ENCODE results near the gene TBCD.
"Not testable (repeated sequence)": the region's sequence is repeated elsewhere in the genome, so short reads cannot be mapped to it uniquely, and the experiment has no call there.

The TBCD gene

GRCh38 chr17:82980632-82981031 is 228.8 kb downstream of the TBCD start:
- no peaks in the 10 kb centered on the region for H3K27me3 ChIP-seq (ENCODE audit: control insufficient read depth in 1 of 2, insufficient read depth in 2 of 2, low read length in 2 of 2)
- H3K9me3 ChIP-seq (ENCODE audit: low read length), result no peaks in the 10 kb centered on the region
- H3K4me1 ChIP-seq (ENCODE audit: insufficient read depth, low read length), result no peaks in the 10 kb centered on the region
- H3K9ac ChIP-seq (ENCODE audit: low read length), result no peak overlapping the region
- H3K27ac ChIP-seq (ENCODE audit: low read depth, low read length), result no peak overlapping the region
- no peak overlapping the region for H3K4me3 ChIP-seq (ENCODE audit: low read depth in 1 of 2, low read length in 2 of 2)
- H3K36me3 ChIP-seq (ENCODE audit: insufficient read depth, low read length), result no peaks in the 10 kb centered on the region

- no peaks in the 10 kb centered on the region for H3K36me3 ChIP-seq (ENCODE audit: insufficient read depth, low read length)
- H3K9ac ChIP-seq (ENCODE audit: low read length), result no peak overlapping the region
- H3K9me3 ChIP-seq (ENCODE audit: low read length), result no peaks in the 10 kb centered on the region
- no peaks in the 10 kb centered on the region for H3K4me1 ChIP-seq (ENCODE audit: insufficient read depth, low read length)
- H3K4me3 ChIP-seq (ENCODE audit: low read depth in 1 of 2, low read length in 2 of 2), result no peak overlapping the region
- H3K27me3 ChIP-seq (ENCODE audit: control insufficient read depth in 1 of 2, insufficient read depth in 2 of 2, low read length in 2 of 2), result no peaks in the 10 kb centered on the region
- H3K27ac ChIP-seq (ENCODE audit: low read depth, low read length), result no peak overlapping the region
These were observed 229.4 kb downstream of the TBCD start for GRCh38 chr17:82981141-82981730.

DNA sequence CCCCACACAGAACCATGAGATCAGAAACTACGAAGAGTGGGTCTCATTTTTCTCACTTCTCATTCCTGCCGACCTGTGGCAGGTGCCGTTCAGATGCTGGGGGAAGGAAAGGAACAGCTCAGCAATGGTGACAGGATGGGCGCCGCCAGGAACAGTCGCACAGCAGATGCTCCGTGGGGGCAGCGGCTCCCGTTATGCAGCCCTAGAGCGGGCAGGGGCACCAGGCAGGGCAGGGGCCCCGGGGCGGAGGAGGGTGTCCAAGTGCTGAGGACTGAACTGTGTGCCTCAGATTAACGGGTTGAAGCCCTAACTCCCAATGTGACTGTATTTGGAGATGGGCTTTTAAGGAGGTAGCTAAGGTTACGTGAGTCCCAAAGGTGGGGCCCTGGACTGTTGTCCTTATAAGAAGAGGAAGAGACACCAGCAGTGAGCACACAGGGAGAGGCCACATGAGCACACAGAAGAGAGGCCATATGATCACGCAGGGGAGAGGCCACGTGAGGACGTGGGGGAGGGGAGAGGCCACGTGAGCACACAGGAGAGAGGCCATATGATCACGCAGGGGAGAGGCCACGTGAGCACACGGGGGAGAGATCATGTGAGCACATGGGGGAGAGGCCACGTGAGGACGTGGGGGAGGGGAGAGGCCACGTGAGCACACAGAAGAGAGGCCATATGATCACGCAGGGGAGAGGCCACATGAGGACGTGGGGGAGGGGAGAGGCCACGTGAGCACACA is 231.8 kb downstream of the TBCD start:
- H3K27ac ChIP-seq (ENCODE audit: low read depth, low read length), result no peak overlapping the region
- no peaks in the 10 kb centered on the region for H3K4me1 ChIP-seq (ENCODE audit: insufficient read depth, low read length)
- H3K9me3 ChIP-seq (ENCODE audit: low read length), result no peaks in the 10 kb centered on the region
- H3K9ac ChIP-seq (ENCODE audit: low read length), result no peak overlapping the region
- no peaks in the 10 kb centered on the region for H3K27me3 ChIP-seq (ENCODE audit: control insufficient read depth in 1 of 2, insufficient read depth in 2 of 2, low read length in 2 of 2)
- H3K4me3 ChIP-seq (ENCODE audit: low read depth in 1 of 2, low read length in 2 of 2), result no peak overlapping the region
- H3K36me3 ChIP-seq (ENCODE audit: insufficient read depth, low read length), result no peaks in the 10 kb centered on the region

DNA sequence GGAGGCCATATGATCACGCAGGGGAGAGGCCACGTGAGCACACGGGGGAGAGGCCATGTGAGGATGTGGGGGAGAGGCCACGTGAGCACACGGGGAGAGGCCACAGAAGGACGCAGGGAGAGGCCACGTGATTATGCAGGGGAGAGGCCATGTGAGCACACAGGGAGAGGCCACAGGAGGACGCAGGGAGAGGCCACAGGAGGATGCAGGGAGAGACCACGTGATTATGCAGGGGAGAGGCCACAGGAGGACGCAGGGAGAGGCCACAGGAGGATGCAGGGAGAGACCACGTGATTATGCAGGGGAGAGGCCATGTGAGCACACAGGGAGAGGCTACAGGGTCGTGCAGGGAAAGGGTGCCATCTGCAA is 232.4 kb downstream of the TBCD start:
- H3K27ac ChIP-seq (ENCODE audit: low read depth, low read length), result not testable (repeated sequence)

DNA sequence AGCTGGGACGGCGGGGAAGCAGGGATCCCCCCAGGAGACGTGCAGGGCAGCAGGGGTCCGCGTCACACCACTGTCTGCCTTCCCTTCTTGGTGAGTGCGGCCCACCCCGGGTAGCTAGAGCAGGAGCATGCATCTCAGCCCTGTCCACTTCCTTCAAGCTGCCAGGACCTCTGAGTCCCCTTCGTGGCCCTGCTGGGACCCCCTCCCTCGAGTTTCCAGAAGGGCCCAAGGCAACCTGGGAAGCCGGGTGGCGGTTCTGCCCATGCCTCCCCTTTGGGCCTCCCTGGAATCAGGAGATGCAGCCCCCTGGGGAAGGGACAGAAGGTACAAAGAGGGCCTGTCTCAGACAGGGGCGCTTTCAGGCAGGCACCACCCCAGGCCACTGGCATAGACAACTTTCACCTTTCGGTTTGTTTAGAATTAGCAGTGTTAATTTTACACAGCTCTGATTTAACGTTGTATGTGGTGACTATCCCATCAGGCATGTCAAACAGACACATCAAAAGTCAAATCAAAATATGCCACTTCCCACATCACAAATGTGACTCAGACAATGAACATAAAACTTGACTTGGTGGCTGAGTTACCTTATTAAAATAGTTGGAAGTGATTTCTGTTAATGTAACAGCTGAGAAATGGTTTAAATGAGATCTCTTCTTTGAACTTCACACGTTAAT is 233.0 kb downstream of the TBCD start:
- no peak overlapping the region for H3K4me3 ChIP-seq (ENCODE audit: low read depth in 1 of 2, low read length in 2 of 2)
- H3K27ac ChIP-seq (ENCODE audit: low read depth, low read length), result no peak overlapping the region
- no peaks in the 10 kb centered on the region for H3K27me3 ChIP-seq (ENCODE audit: control insufficient read depth in 1 of 2, insufficient read depth in 2 of 2, low read length in 2 of 2)
- H3K9me3 ChIP-seq (ENCODE audit: low read length), result no peaks in the 10 kb centered on the region
- no peaks in the 10 kb centered on the region for H3K36me3 ChIP-seq (ENCODE audit: insufficient read depth, low read length)
- no peaks in the 10 kb centered on the region for H3K4me1 ChIP-seq (ENCODE audit: insufficient read depth, low read length)
- no peak overlapping the region for H3K9ac ChIP-seq (ENCODE audit: low read length)

More for the DNA sequence above, 232.4 kb downstream of the TBCD start:
- not testable (repeated sequence) for H3K4me3 ChIP-seq (ENCODE audit: low read depth in 1 of 2, low read length in 2 of 2); H3K9ac ChIP-seq (ENCODE audit: low read length); H3K36me3 ChIP-seq (ENCODE audit: insufficient read depth, low read length); H3K9me3 ChIP-seq (ENCODE audit: low read length); H3K27me3 ChIP-seq (ENCODE audit: control insufficient read depth in 1 of 2, insufficient read depth in 2 of 2, low read length in 2 of 2); H3K4me1 ChIP-seq (ENCODE audit: insufficient read depth, low read length)

GRCh38 chr17:82985428-82985805 is 233.6 kb downstream of the TBCD start:
- H3K4me1 ChIP-seq (ENCODE audit: insufficient read depth, low read length), result no peaks in the 10 kb centered on the region
- no peak overlapping the region for H3K9ac ChIP-seq (ENCODE audit: low read length)
- H3K36me3 ChIP-seq (ENCODE audit: insufficient read depth, low read length), result no peaks in the 10 kb centered on the region
- H3K27ac ChIP-seq (ENCODE audit: low read depth, low read length), result no peak overlapping the region
- no peak overlapping the region for H3K4me3 ChIP-seq (ENCODE audit: low read depth in 1 of 2, low read length in 2 of 2)
- no peaks in the 10 kb centered on the region for H3K9me3 ChIP-seq (ENCODE audit: low read length)
- no peaks in the 10 kb centered on the region for H3K27me3 ChIP-seq (ENCODE audit: control insufficient read depth in 1 of 2, insufficient read depth in 2 of 2, low read length in 2 of 2)

DNA sequence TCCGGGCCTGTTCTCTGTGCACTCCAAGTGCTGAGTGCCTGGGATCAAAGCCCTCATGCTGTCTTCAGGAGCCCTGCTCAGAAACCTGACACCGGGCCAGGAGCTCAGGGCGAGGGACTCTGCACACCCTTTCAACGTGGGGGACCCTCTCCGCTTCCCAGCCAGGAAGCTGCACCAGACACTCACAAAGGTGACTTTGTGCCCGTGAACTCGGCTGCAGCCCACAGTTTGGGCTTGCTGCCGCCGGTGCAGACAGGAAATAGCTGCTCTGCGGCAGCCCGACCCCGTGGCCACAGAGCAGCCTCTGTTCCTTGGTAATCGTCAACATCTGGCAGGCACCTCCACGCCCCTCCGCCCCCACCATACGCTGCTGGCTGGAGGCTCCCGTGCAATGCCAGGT is 234.1 kb downstream of the TBCD start:
- Histone ChIP-seq H3K4me3 (ENCODE audit: low read depth in 1 of 2, low read length in 2 of 2) (no peak overlapping the region), H3K27me3 (ENCODE audit: control insufficient read depth in 1 of 2, insufficient read depth in 2 of 2, low read length in 2 of 2) (no peaks in the 10 kb centered on the region), H3K36me3 (ENCODE audit: insufficient read depth, low read length) (no peaks in the 10 kb centered on the region), H3K27ac (ENCODE audit: low read depth, low read length) (no peak overlapping the region), H3K4me1 (ENCODE audit: insufficient read depth, low read length) (no peaks in the 10 kb centered on the region), H3K9ac (ENCODE audit: low read length) (no peak overlapping the region), H3K9me3 (ENCODE audit: low read length) (no peaks in the 10 kb centered on the region)

DNA sequence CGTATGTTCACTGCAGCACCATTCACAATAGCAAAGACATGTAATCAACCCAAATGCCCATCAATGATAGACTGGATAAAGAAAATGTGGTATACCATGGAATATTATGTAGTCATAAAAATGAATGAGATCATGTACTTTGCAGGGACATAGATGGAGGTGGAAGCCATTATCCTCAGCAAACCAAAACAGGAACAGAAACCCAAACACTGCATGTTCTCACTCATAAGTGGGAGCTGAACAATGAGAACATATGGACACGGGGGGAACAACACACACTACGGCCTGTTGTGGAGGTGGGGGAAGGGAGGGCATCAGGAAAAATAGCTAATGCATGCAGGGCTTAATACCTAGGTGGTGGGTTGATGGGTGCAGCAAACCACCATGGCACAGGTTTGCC is 237.2 kb downstream of the TBCD start:
- H3K4me3 ChIP-seq (ENCODE audit: low read depth in 1 of 2, low read length in 2 of 2); H3K4me1 ChIP-seq (ENCODE audit: insufficient read depth, low read length); H3K27ac ChIP-seq (ENCODE audit: low read depth, low read length); H3K36me3 ChIP-seq (ENCODE audit: insufficient read depth, low read length); H3K9ac ChIP-seq (ENCODE audit: low read length); H3K27me3 ChIP-seq (ENCODE audit: control insufficient read depth in 1 of 2, insufficient read depth in 2 of 2, low read length in 2 of 2); H3K9me3 ChIP-seq (ENCODE audit: low read length): not testable (repeated sequence)

DNA sequence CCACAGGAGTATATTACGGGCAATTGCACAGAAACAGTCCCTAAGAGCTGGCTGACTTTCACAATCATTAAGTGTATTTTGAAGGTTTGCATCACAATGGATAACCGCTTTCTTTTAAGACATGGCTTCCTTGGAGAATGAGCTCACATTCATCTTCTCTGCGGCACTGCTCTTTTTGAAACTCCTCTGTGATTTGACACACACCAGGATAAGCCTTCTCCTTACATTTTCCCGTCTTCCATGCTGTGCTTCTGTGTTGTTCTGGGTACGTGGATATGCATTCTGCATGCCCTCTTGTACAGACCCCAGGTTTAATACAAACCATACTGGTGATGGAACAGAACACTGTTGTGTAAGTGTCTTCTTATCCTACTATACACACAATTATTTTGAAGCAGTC is 238.0 kb downstream of the TBCD start:
- no peak overlapping the region for H3K27ac ChIP-seq (ENCODE audit: low read depth, low read length)
- H3K4me1 ChIP-seq (ENCODE audit: insufficient read depth, low read length), result no peaks in the 10 kb centered on the region
- H3K27me3 ChIP-seq (ENCODE audit: control insufficient read depth in 1 of 2, insufficient read depth in 2 of 2, low read length in 2 of 2), result no peaks in the 10 kb centered on the region
- no peak overlapping the region for H3K9ac ChIP-seq (ENCODE audit: low read length)
- H3K4me3 ChIP-seq (ENCODE audit: low read depth in 1 of 2, low read length in 2 of 2), result no peak overlapping the region
- no peaks in the 10 kb centered on the region for H3K9me3 ChIP-seq (ENCODE audit: low read length)
- H3K36me3 ChIP-seq (ENCODE audit: insufficient read depth, low read length), result no peaks in the 10 kb centered on the region

DNA sequence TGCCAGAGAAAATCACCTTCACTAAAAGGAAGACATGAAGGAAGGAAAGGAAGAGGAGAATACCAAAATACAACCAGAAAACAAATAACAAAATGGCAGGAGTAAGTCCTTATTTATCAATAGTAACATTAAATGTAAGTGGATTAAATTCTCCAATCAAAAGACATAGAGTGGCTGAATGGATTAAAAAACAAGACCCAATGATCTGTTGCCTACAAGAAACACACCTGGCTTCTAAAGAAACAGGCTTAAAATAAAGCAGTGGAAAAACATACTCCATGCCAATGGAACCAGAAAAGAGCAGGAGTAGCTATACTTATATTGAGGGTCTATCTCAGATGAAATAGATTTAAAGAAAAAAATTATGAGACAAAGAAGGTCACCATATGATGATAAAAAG is 241.1 kb downstream of the TBCD start:
- Histone ChIP-seq H3K9me3 (ENCODE audit: low read length) (no peaks in the 10 kb centered on the region), H3K4me1 (ENCODE audit: insufficient read depth, low read length) (no peaks in the 10 kb centered on the region), H3K27ac (ENCODE audit: low read depth, low read length) (no peak overlapping the region), H3K9ac (ENCODE audit: low read length) (no peak overlapping the region), H3K4me3 (ENCODE audit: low read depth in 1 of 2, low read length in 2 of 2) (no peak overlapping the region), H3K27me3 (ENCODE audit: control insufficient read depth in 1 of 2, insufficient read depth in 2 of 2, low read length in 2 of 2) (no peaks in the 10 kb centered on the region), H3K36me3 (ENCODE audit: insufficient read depth, low read length) (no peaks in the 10 kb centered on the region)
